H54 (cell line): Measurements from ENCODE around the gene OBSCN.

Experiments used
- DNase-seq: peaks from one replicate; pipeline ENCODE4 v3.0.0; 2011; ENCODE audit warnings: low spot score, mixed read lengths; ENCODE audit not compliant: insufficient read length
- FAIRE-seq: peaks from 3 replicates; lab custom pipeline; 2011; peaks lifted over from hg19 to GRCh38; lab: Jason Lieb, UNC
- POLR2A ChIP-seq: IDR thresholded peaks from 2 replicates; pipeline ENCODE4 v1.6.1; 2011; ENCODE audit warnings: low read depth, mild to moderate bottlenecking, low read length

The OBSCN gene

DNA sequence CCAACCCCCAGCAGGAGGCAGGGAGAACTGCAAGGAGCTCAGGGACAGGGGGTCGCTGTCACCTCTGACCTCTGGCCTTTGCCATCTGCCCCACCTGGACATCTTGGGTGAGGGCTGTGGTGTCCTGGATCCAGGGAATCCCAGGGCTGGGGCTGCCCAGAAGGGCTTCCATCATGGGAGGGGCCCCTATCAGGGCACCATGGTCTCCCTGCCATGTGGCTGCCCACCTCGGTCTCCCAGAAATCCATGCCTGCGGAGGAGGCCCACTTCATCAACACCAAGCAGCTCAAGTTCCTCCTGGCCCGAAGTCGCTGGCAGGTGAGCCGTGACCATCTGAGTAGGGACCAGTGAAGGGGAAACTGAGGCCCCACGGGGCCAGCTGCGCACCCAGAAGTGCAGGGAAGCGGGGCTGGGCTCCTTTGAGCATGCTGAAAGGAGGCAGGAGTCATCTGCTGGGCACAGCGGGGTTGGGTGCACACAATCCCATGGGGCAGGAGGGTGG lies 162.6 kb downstream of the OBSCN start:
- no peak for TF ChIP-seq POLR2A
- FAIRE-seq = no peak
- no peak for DNase-seq

- no peak for TF ChIP-seq POLR2A
Measured at GRCh38 chr1:228370941-228371740, 163.3 kb downstream of the OBSCN start.

GRCh38 chr1:228371741-228372182 lies 163.9 kb downstream of the OBSCN start:
- no peak for FAIRE-seq
- DNase-seq = no peak
- no peak for TF ChIP-seq POLR2A

More at GRCh38 chr1:228370941-228371740, 163.3 kb downstream of the OBSCN start:
- FAIRE-seq (no peak), DNase-seq (no peak)

GRCh38 chr1:228372183-228373003 lies 164.5 kb downstream of the OBSCN start:
- FAIRE-seq (no peak), DNase-seq (no peak)
- TF ChIP-seq POLR2A = no peak

- no peak for DNase-seq
- TF ChIP-seq POLR2A = no peak
- no peak for FAIRE-seq
Measured at GRCh38 chr1:228373004-228373680, 165.3 kb downstream of the OBSCN start.

- TF ChIP-seq POLR2A = no peak
- DNase-seq = no peak
- no peak for FAIRE-seq
Measured at GRCh38 chr1:228373681-228374571, 166.1 kb downstream of the OBSCN start.

DNA sequence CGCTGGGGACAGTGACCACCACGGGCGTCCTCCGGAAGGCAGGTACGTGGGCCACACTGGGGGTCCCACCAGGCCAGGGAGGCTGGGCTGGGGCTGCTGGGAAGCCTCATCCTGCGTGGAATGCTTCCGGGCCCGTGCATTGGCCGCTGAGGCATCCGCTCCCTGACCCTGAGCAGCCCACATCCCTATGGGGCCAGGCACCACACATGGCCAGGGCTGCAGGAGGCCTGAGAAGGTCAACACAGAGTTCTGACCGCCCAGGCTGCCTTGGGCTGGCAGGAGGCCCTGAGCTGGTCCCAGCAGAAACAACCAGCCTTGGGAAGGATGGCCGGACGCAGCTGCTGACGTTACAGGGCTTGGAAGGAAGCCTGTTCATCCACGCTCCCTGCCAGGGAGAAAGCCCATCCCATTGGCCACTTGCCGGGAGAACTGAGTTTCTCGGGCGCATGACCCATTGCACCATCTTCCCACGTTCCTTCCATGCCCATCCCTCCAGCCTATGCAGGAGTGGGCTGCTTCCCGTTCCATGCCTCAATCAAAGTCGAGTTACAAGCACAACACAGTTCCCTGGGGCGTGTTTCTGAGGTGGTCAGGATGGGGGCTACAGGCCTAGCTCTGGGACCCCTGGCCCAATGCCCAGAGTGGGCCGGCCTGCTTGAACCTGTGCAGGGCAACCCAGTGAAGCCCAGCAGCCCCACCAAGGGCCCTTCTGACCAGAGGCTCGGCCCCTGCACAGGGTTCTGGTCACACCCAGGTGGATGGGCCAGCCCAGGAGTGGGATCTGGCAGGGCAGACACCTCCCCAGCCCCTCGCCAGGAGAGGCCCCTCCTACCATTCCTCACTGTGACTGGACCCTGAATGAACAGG lies 167.1 kb downstream of the OBSCN start:
- DNase-seq (no peak), FAIRE-seq (no peak)
- no peak for TF ChIP-seq POLR2A

DNA sequence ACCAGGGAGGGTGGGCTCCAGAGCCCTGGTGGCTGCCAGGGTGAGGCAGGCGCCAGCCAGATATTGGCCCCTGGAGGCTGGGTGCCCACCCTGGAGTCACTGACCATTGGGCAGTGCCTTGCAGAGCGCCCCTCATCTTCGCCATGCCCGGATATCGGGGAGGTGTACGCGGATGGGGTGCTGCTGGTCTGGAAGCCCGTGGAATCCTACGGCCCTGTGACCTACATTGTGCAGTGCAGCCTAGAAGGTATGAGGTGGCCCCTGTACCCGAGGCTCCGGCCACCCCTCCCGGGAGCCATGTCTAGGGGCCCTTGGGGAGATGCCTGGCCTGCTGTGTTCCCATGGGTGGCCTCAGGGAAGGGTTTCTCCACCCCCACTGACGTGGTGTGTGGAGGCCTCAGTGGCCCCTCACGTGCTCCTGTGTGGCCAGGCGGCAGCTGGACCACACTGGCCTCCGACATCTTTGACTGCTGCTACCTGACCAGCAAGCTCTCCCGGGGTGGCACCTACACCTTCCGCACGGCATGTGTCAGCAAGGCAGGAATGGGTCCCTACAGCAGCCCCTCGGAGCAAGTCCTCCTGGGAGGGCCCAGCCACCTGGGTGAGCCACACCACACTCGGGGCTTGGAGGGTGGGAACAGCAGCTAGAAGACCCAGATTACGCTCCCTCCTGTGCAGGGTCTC lies 167.9 kb downstream of the OBSCN start:
- no peak for TF ChIP-seq POLR2A
- DNase-seq = no peak
- FAIRE-seq = no peak

GRCh38 chr1:228376262-228376628 lies 168.4 kb downstream of the OBSCN start:
- FAIRE-seq = no peak

DNA sequence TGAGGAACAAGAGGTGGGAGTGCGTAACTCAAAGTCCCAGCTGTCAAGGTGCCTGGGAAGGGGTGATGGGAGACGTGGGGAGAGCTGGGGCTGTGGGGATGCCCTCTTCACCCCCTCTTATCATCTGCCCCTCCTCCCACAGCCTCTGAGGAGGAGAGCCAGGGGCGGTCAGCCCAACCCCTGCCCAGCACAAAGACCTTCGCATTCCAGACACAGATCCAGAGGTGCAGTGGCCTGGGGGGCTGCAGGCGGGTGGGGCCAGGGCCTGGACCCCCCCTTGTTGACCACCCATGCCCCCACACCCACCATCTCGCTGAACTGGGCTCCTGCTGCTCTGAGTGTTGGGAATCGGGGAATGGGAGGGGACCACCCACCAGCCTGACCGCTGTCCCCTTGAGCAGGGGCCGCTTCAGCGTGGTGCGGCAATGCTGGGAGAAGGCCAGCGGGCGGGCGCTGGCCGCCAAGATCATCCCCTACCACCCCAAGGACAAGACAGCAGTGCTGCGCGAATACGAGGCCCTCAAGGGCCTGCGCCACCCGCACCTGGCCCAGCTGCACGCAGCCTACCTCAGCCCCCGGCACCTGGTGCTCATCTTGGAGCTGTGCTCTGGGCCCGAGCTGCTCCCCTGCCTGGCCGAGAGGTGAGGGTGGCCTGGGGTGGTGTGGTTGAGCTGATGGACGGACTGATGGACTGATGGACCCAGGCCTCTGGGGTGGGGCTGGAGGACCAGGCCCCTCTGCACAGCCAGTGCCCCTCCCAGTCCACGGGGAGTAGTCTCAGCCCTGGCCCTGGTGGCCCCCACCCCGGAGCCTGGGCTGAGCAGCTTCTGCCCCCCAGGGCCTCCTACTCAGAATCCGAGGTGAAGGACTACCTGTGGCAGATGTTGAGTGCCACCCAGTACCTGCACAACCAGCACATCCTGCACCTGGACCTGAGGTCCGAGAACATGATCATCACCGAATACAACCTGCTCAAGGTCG lies 169.1 kb downstream of the OBSCN start:
- no peak for DNase-seq
- no peak for TF ChIP-seq POLR2A
- FAIRE-seq = no peak

More at GRCh38 chr1:228376262-228376628, 168.4 kb downstream of the OBSCN start:
- DNase-seq = no peak
- no peak for TF ChIP-seq POLR2A
